Stimulated activated naive B cell treated with anti-CD40 and anti-IgM and Interleukin-4, amounts not matched to agents 10 μg/mL and 1 μg/mL and 100 μg/mL, for 72 hours (primary cell): ENCODE measurements around the gene TPM2.
A peak's percentile ranks its signal among the peaks of the same experiment; 100 is the strongest.

Experiments used
- ATAC-seq, 2 donors: fragments of 150-1000 bp; cut with Tn5 transposase; replicated peaks; 2 replicates each; pipeline ENCODE4 v1.10.0; 2021; ENCODE audit warnings: moderate library complexity in 1 of 2
- DNase-seq: peaks from one replicate; pipeline ENCODE4 v3.0.0; 2021
- H3K27ac Mint-ChIP-seq: one replicate; pipeline ENCODE4 v1.8.0; 2022; ENCODE audit warnings: mild to moderate bottlenecking, mixed read lengths
- H3K27me3 Mint-ChIP-seq, 2 donors: one replicate each; pipeline ENCODE4 v1.8.0; 2022; ENCODE audit warnings: mixed read lengths in 2 of 2
- H3K36me3 Mint-ChIP-seq, 2 donors: one replicate each; pipeline ENCODE4 v1.8.0; 2022; ENCODE audit warnings: mixed read lengths in 2 of 2, mild to moderate bottlenecking in 1 of 2
- H3K4me1 Mint-ChIP-seq, 2 donors: one replicate each; pipeline ENCODE4 v1.8.0; 2022; ENCODE audit warnings: mixed read lengths in 2 of 2, mild to moderate bottlenecking in 1 of 2
- H3K4me3 Mint-ChIP-seq, 2 donors: one replicate each; pipeline ENCODE4 v1.8.0; 2022; ENCODE audit warnings: mild to moderate bottlenecking in 2 of 2, mixed read lengths in 2 of 2, moderate library complexity in 1 of 2
- H3K9me3 Mint-ChIP-seq, 2 donors: one replicate each; pipeline ENCODE4 v1.8.0; 2022; ENCODE audit warnings: mixed read lengths in 2 of 2, mild to moderate bottlenecking in 1 of 2

The TPM2 gene

GRCh38 chr9:35682520-35683315, 7.0 kb downstream of the TPM2 start:
- Mint-ChIP-seq H3K27me3 (peaks cover 0 to 5% of the 10 kb centered on the region in 2 donors), H3K4me1 (peaks cover 16 to 26% of the 10 kb centered on the region in 2 donors), H3K27ac (no peak overlapping the region)

GRCh38 chr9:35682051-35682450, 7.7 kb downstream of the TPM2 start:
- no peaks in the 10 kb centered on the region for H3K36me3 Mint-ChIP-seq
- ATAC-seq (no peak), DNase-seq (no peak)
- H3K4me3 Mint-ChIP-seq, result no peak overlapping the region
- peaks cover 0 to 5% of the 10 kb centered on the region in 2 donors for H3K27me3 Mint-ChIP-seq
- H3K4me1 Mint-ChIP-seq, result peaks cover 14 to 26% of the 10 kb centered on the region in 2 donors
- H3K9me3 Mint-ChIP-seq, result no peaks in the 10 kb centered on the region
- no peak overlapping the region for H3K27ac Mint-ChIP-seq

More at GRCh38 chr9:35682520-35683315, 7.0 kb downstream of the TPM2 start:
- DNase-seq (no peak), ATAC-seq (no peak)
- Mint-ChIP-seq H3K4me3 (no peak overlapping the region), H3K9me3 (no peaks in the 10 kb centered on the region), H3K36me3 (no peaks in the 10 kb centered on the region)

- Mint-ChIP-seq H3K9me3 (no peaks in the 10 kb centered on the region), H3K27ac (no peak overlapping the region), H3K27me3 (peaks cover under 1 to 5% of the 10 kb centered on the region in 2 donors), H3K4me3 (no peak overlapping the region), H3K36me3 (no peaks in the 10 kb centered on the region), H3K4me1 (peaks cover 14 to 28% of the 10 kb centered on the region in 2 donors)
- DNase-seq, result no peak
- ATAC-seq, result no peak
Observed at GRCh38 chr9:35681341-35682002, 8.3 kb downstream of the TPM2 start.

- Mint-ChIP-seq H3K4me1 (peaks cover 17 to 36% of the 10 kb centered on the region in 2 donors), H3K27me3 (peaks cover 3 to 5% of the 10 kb centered on the region in 2 donors), H3K9me3 (no peaks in the 10 kb centered on the region), H3K27ac (peak overlapping the region; percentile 47), H3K4me3 (no peak overlapping the region), H3K36me3 (no peaks in the 10 kb centered on the region)
- ATAC-seq, result peak in 1 of 2 donors; percentile 48
- DNase-seq, result no peak
Observed at GRCh38 chr9:35680331-35681105, 9.2 kb downstream of the TPM2 start.

GRCh38 chr9:35679766-35680330, 9.9 kb downstream of the TPM2 start:
- H3K36me3 Mint-ChIP-seq, result no peaks in the 10 kb centered on the region
- H3K4me3 Mint-ChIP-seq, result no peak overlapping the region
- peaks cover 3 to 5% of the 10 kb centered on the region in 2 donors for H3K27me3 Mint-ChIP-seq
- no peak for DNase-seq
- ATAC-seq, result no peak
- no peaks in the 10 kb centered on the region for H3K9me3 Mint-ChIP-seq
- H3K4me1 Mint-ChIP-seq, result peaks cover 17 to 36% of the 10 kb centered on the region in 2 donors
- no peak overlapping the region for H3K27ac Mint-ChIP-seq

GRCh38 chr9:35679091-35679490, 10.6 kb downstream of the TPM2 start:
- ATAC-seq, result no peak

GRCh38 chr9:35675732-35676392, 13.9 kb downstream of the TPM2 start:
- Mint-ChIP-seq H3K4me1 (peaks cover 14 to 31% of the 10 kb centered on the region in 2 donors), H3K27ac (peak overlapping the region; percentile 66), H3K4me3 (peak overlapping the region; percentile 81 to 83), H3K36me3 (no peaks in the 10 kb centered on the region), H3K9me3 (no peaks in the 10 kb centered on the region), H3K27me3 (peaks cover 5 to 10% of the 10 kb centered on the region in 2 donors)
- DNase-seq, result peak; percentile 40
- peak; percentile 82 to 84 for ATAC-seq

More at GRCh38 chr9:35679091-35679490, 10.6 kb downstream of the TPM2 start:
- Mint-ChIP-seq H3K27me3 (peaks cover 5 to 10% of the 10 kb centered on the region in 2 donors), H3K27ac (no peak overlapping the region), H3K36me3 (no peaks in the 10 kb centered on the region), H3K4me1 (peaks cover 21 to 43% of the 10 kb centered on the region in 2 donors), H3K9me3 (no peaks in the 10 kb centered on the region), H3K4me3 (no peak overlapping the region)
- no peak for DNase-seq

GRCh38 chr9:35675204-35675603, 14.5 kb downstream of the TPM2 start:
- Mint-ChIP-seq H3K4me3 (peak overlapping the region; percentile 81 to 83), H3K36me3 (no peaks in the 10 kb centered on the region), H3K27me3 (peaks cover 5 to 10% of the 10 kb centered on the region in 2 donors), H3K27ac (peak overlapping the region; percentile 5), H3K9me3 (no peaks in the 10 kb centered on the region), H3K4me1 (peaks cover 11 to 26% of the 10 kb centered on the region in 2 donors)
- ATAC-seq (peak; percentile 3 to 8), DNase-seq (no peak)

GRCh38 chr9:35674025-35674361, 15.7 kb downstream of the TPM2 start:
- ATAC-seq, result no peak
- H3K36me3 Mint-ChIP-seq, result no peaks in the 10 kb centered on the region
- H3K27me3 Mint-ChIP-seq, result peaks cover 1 to 10% of the 10 kb centered on the region in 2 donors
- H3K27ac Mint-ChIP-seq, result no peak overlapping the region
- no peak for DNase-seq
- H3K4me3 Mint-ChIP-seq, result no peak overlapping the region
- H3K9me3 Mint-ChIP-seq, result no peaks in the 10 kb centered on the region
- peaks cover 7 to 17% of the 10 kb centered on the region in 2 donors for H3K4me1 Mint-ChIP-seq

GRCh38 chr9:35673132-35674024, 16.3 kb downstream of the TPM2 start, which contains the start of gene CA9:
Gene CA9, plus strand, starts transcription at chr9:35673928. Its CDS starts 32 bp downstream, at chr9:35673960.
- DNase-seq, result no peak
- no peaks in the 10 kb centered on the region for H3K9me3 Mint-ChIP-seq
- H3K4me1 Mint-ChIP-seq, result peaks cover 7 to 16% of the 10 kb centered on the region in 2 donors
- no peaks in the 10 kb centered on the region for H3K36me3 Mint-ChIP-seq
- no peak for ATAC-seq
- H3K27me3 Mint-ChIP-seq, result peaks cover 0 to 10% of the 10 kb centered on the region in 2 donors
- no peak within 1 kb of the TSS for H3K27ac Mint-ChIP-seq
- H3K4me3 Mint-ChIP-seq, result peak within 1 kb of the TSS; percentile 68 to 81

GRCh38 chr9:35669331-35670145, 20.2 kb downstream of the TPM2 start:
- H3K27me3 Mint-ChIP-seq, result peaks cover 0 to 4% of the 10 kb centered on the region in 2 donors
- DNase-seq (no peak), ATAC-seq (no peak)
- H3K4me1 Mint-ChIP-seq, result peaks cover 19 to 33% of the 10 kb centered on the region in 2 donors
- H3K4me3 Mint-ChIP-seq, result no peak overlapping the region
- peaks cover 0 to 2% of the 10 kb centered on the region in 2 donors for H3K9me3 Mint-ChIP-seq
- peak overlapping the region; percentile 73 for H3K27ac Mint-ChIP-seq
- H3K36me3 Mint-ChIP-seq, result no peaks in the 10 kb centered on the region

GRCh38 chr9:35667939-35668338, 21.8 kb downstream of the TPM2 start:
- peaks cover 22 to 39% of the 10 kb centered on the region in 2 donors for H3K4me1 Mint-ChIP-seq
- DNase-seq, result no peak
- no peaks in the 10 kb centered on the region for H3K27me3 Mint-ChIP-seq
- no peak for ATAC-seq
- no peaks in the 10 kb centered on the region for H3K36me3 Mint-ChIP-seq
- H3K9me3 Mint-ChIP-seq, result peaks cover 0 to 2% of the 10 kb centered on the region in 2 donors
- H3K27ac Mint-ChIP-seq, result no peak overlapping the region
- H3K4me3 Mint-ChIP-seq, result no peak overlapping the region
